ENCODE data around the gene AMOTL1.

Gene AMOTL1

GRCh38 chr11:94830722-94831510 is 62.8 kb downstream of the AMOTL1 start:
- no peak for TF ChIP-seq CTCF (IDR thresholded peaks at IDR 0.05; ENCODE audit: control insufficient read depth, insufficient read depth, low read depth, low read length, missing control alignments)
- H3K4me3 ChIP-seq (ENCODE audit: control insufficient read depth, low read depth, low read length): no peak overlapping the region
- DNase-seq (ENCODE audit: low read depth): no peak

- TF ChIP-seq CTCF (IDR thresholded peaks at IDR 0.05; ENCODE audit: control insufficient read depth, insufficient read depth, low read depth, low read length, missing control alignments): no peak
- no peak overlapping the region for H3K4me3 ChIP-seq (ENCODE audit: control insufficient read depth, low read depth, low read length)
- DNase-seq (ENCODE audit: low read depth): no peak
Observed at GRCh38 chr11:94831529-94831928, 63.4 kb downstream of the AMOTL1 start.

GRCh38 chr11:94832604-94833235 is 64.6 kb downstream of the AMOTL1 start:
- no peak for TF ChIP-seq CTCF (IDR thresholded peaks at IDR 0.05; ENCODE audit: control insufficient read depth, insufficient read depth, low read depth, low read length, missing control alignments)
- no peak overlapping the region for H3K4me3 ChIP-seq (ENCODE audit: control insufficient read depth, low read depth, low read length)
- DNase-seq (ENCODE audit: low read depth): no peak

- no peak for DNase-seq (ENCODE audit: low read depth)
- no peak for TF ChIP-seq CTCF (IDR thresholded peaks at IDR 0.05; ENCODE audit: control insufficient read depth, insufficient read depth, low read depth, low read length, missing control alignments)
- no peak overlapping the region for H3K4me3 ChIP-seq (ENCODE audit: control insufficient read depth, low read depth, low read length)
Observed at GRCh38 chr11:94834911-94835593, 66.9 kb downstream of the AMOTL1 start.

GRCh38 chr11:94835594-94835927 is 67.4 kb downstream of the AMOTL1 start:
- no peak for DNase-seq (ENCODE audit: low read depth)
- TF ChIP-seq CTCF (IDR thresholded peaks at IDR 0.05; ENCODE audit: control insufficient read depth, insufficient read depth, low read depth, low read length, missing control alignments): no peak

GRCh38 chr11:94837317-94837716 is 69.2 kb downstream of the AMOTL1 start:
- no peak for DNase-seq (ENCODE audit: low read depth)
- no peak for TF ChIP-seq CTCF (IDR thresholded peaks at IDR 0.05; ENCODE audit: control insufficient read depth, insufficient read depth, low read depth, low read length, missing control alignments)
- no peak overlapping the region for H3K4me3 ChIP-seq (ENCODE audit: control insufficient read depth, low read depth, low read length)

More at GRCh38 chr11:94835594-94835927, 67.4 kb downstream of the AMOTL1 start:
- H3K4me3 ChIP-seq (ENCODE audit: control insufficient read depth, low read depth, low read length): no peak overlapping the region
